H9 (cell line): ENCODE data around the gene TCF25. TPM values are rescaled to one million over a fixed set of nuclear protein-coding genes. Genes with fewer than 3 reads are reported as not detected.

ENCODE experiments used
- DNase-seq: peaks from one replicate; pipeline ENCODE4 v3.0.0-alpha.2; 2017
- H2AFZ ChIP-seq: one replicate; pipeline ENCODE4 v1.6.1; 2013; ENCODE audit warnings: mild to moderate bottlenecking, low read length, control low read depth, moderate library complexity
- H2AK5ac ChIP-seq: 2 replicates; pipeline ENCODE4 v1.6.1; 2013; ENCODE audit warnings: low read length, control low read depth, mixed read lengths; ENCODE audit not compliant: insufficient read length
- H2BK120ac ChIP-seq: one replicate; pipeline ENCODE4 v1.6.1; 2013; ENCODE audit warnings: low read depth, mild to moderate bottlenecking, low read length, control low read depth, inconsistent platforms; ENCODE audit not compliant: poor library complexity, severe bottlenecking
- H2BK12ac ChIP-seq: 2 replicates; pipeline ENCODE4 v1.6.1; 2013; ENCODE audit warnings: low read length, control low read depth, mixed read lengths, low read depth; ENCODE audit not compliant: insufficient read length
- H2BK15ac ChIP-seq: 2 replicates; pipeline ENCODE4 v1.6.1; 2013; ENCODE audit warnings: low read depth, low read length, control low read depth
- H2BK20ac ChIP-seq: one replicate; pipeline ENCODE4 v1.6.1; 2013; ENCODE audit warnings: low read depth, mild to moderate bottlenecking, low read length, control low read depth, inconsistent platforms; ENCODE audit not compliant: poor library complexity, severe bottlenecking
- H2BK5ac ChIP-seq: 2 replicates; pipeline ENCODE4 v1.6.1; 2013; ENCODE audit warnings: low read length, control low read depth, mixed read lengths; ENCODE audit not compliant: insufficient read length
- H3K14ac ChIP-seq: 2 replicates; pipeline ENCODE4 v1.6.1; 2013; ENCODE audit warnings: low read length, control low read depth; ENCODE audit not compliant: insufficient read depth
- H3K18ac ChIP-seq: 2 replicates; pipeline ENCODE4 v1.6.1; 2013; ENCODE audit warnings: low read depth, mild to moderate bottlenecking, mixed read lengths, low read length, control low read depth; ENCODE audit not compliant: insufficient read length
- H3K23ac ChIP-seq: 2 replicates; pipeline ENCODE4 v1.6.1; 2013; ENCODE audit warnings: low read length, control low read depth, mixed read lengths, low read depth; ENCODE audit not compliant: insufficient read length
- H3K23me2 ChIP-seq: 2 replicates; pipeline ENCODE4 v1.6.1; 2013; ENCODE audit warnings: low read depth, mild to moderate bottlenecking, mixed read lengths, low read length, control low read depth; ENCODE audit not compliant: insufficient read length, poor library complexity, severe bottlenecking
- H3K27ac ChIP-seq: 2 replicates; pipeline ENCODE4 v1.5.1; 2013; ENCODE audit warnings: low read length, control low read depth, mixed read lengths, low read depth; ENCODE audit not compliant: insufficient read length
- H3K27me3 ChIP-seq: 2 replicates; pipeline ENCODE4 v1.6.1; 2013; ENCODE audit warnings: low read length, control low read depth, inconsistent platforms; ENCODE audit not compliant: insufficient read depth
- H3K4ac ChIP-seq: 2 replicates; pipeline ENCODE4 v1.6.1; 2013; ENCODE audit warnings: low read depth, mild to moderate bottlenecking, control low read depth, inconsistent platforms, low read length, moderate library complexity
- H3K4me1 ChIP-seq: 2 replicates; pipeline ENCODE4 v1.6.1; 2013; ENCODE audit warnings: low read length, control low read depth, inconsistent platforms; ENCODE audit not compliant: insufficient read depth
- H3K4me2 ChIP-seq: 2 replicates; pipeline ENCODE4 v1.6.1; 2013; ENCODE audit warnings: low read length, control low read depth, mixed read lengths; ENCODE audit not compliant: insufficient read length, insufficient read depth
- H3K56ac ChIP-seq: 2 replicates; pipeline ENCODE4 v1.6.1; 2013; ENCODE audit warnings: low read depth, mild to moderate bottlenecking, mixed read lengths, low read length, control low read depth; ENCODE audit not compliant: insufficient read length
- H3K79me1 ChIP-seq: 2 replicates; pipeline ENCODE4 v1.6.1; 2013; ENCODE audit warnings: low read depth, mild to moderate bottlenecking, moderate library complexity, low read length, control low read depth, inconsistent platforms; ENCODE audit not compliant: insufficient read depth, poor library complexity, severe bottlenecking
- H3K79me2 ChIP-seq: 2 replicates; pipeline ENCODE4 v1.6.1; 2013; ENCODE audit warnings: low read length, control low read depth, inconsistent platforms; ENCODE audit not compliant: insufficient read depth
- H3K9ac ChIP-seq: 2 replicates; pipeline ENCODE4 v1.6.1; 2013; ENCODE audit warnings: low read length, control low read depth, mixed read lengths; ENCODE audit not compliant: insufficient read length; ENCODE audit errors: extremely low read depth
- H3K9me3 ChIP-seq: one replicate; pipeline ENCODE4 v1.6.1; 2013; ENCODE audit warnings: low read depth, low read length, inconsistent platforms; ENCODE audit not compliant: control insufficient read depth
- H3T11ph ChIP-seq: one replicate; pipeline ENCODE4 v1.6.1; 2013; ENCODE audit warnings: mild to moderate bottlenecking, low read length, control low read depth, inconsistent platforms
- H4K20me1 ChIP-seq: one replicate; pipeline ENCODE4 v1.6.1; 2013; ENCODE audit not compliant: control insufficient read depth, insufficient read length, insufficient read depth
- H4K5ac ChIP-seq: 2 replicates; pipeline ENCODE4 v1.6.1; 2013; ENCODE audit warnings: low read depth, mild to moderate bottlenecking, mixed read lengths, low read length, control low read depth; ENCODE audit not compliant: insufficient read length
- H4K8ac ChIP-seq: replicated peaks from 2 replicates; pipeline ENCODE4 v1.6.1; 2013; ENCODE audit warnings: low read length, control low read depth, mixed read lengths, low read depth; ENCODE audit not compliant: insufficient read length
- H4K91ac ChIP-seq: 2 replicates; pipeline ENCODE4 v1.6.1; 2013; ENCODE audit warnings: low read depth, mild to moderate bottlenecking, moderate library complexity, mixed read lengths, low read length, control low read depth; ENCODE audit not compliant: insufficient read length
- H3K27ac Mint-ChIP-seq, 3 experiments: 2 replicates in 2 of 3; 3 replicates in 1 of 3; pipeline ENCODE4 v1.8.0; 2020 to 2021; ENCODE audit warnings: mixed read lengths in 3 of 3, mild to moderate bottlenecking in 1 of 3, moderate library complexity in 1 of 3
- H3K27me3 Mint-ChIP-seq: 2 replicates; pipeline ENCODE4 v1.8.0; 2021; ENCODE audit warnings: low read depth, mild to moderate bottlenecking, moderate library complexity, mixed read lengths
- H3K36me3 Mint-ChIP-seq, 3 experiments: 2 replicates in 2 of 3; 3 replicates in 1 of 3; pipeline ENCODE4 v1.8.0; 2020 to 2021; ENCODE audit warnings: low read depth in 3 of 3, mixed read lengths in 3 of 3; ENCODE audit not compliant: insufficient read depth in 1 of 3
- H3K4me1 Mint-ChIP-seq, 2 experiments: 2 replicates each; pipeline ENCODE4 v1.8.0; 2020; ENCODE audit warnings: mixed read lengths in 2 of 2
- H3K4me3 Mint-ChIP-seq, 2 experiments: 2 replicates in 1 of 2; 3 replicates in 1 of 2; pipeline ENCODE4 v1.8.0; 2020 to 2021; ENCODE audit warnings: mild to moderate bottlenecking in 2 of 2, mixed read lengths in 2 of 2, moderate library complexity in 1 of 2
- H3K9me3 Mint-ChIP-seq, 2 experiments: 2 replicates in 1 of 2; 3 replicates in 1 of 2; pipeline ENCODE4 v1.8.0; 2020; ENCODE audit warnings: mild to moderate bottlenecking in 2 of 2, mixed read lengths in 2 of 2, moderate library complexity in 1 of 2
- WGBS: extraction: QIAGEN DNeasy Blood & Tissue Kit; methylation state at CpG from one replicate; pipeline ENCODE4 v1.1.7; 2013; ENCODE audit warnings: missing lambda C conversion rate, low lambda C conversion rate, mixed read lengths; ENCODE audit not compliant: insufficient read length; ENCODE audit errors: extremely low coverage; 5-methylcytosine and 5-hydroxymethylcytosine counted together
- total RNA-seq: library from RNA; stranded (reverse); gene quantifications from 2 replicates; pipeline ENCODE4 v1.2.1, GENCODE V29; 2021
- TF ChIP-seq, protein P1 (sequence below): fragments of 200-600 bp; sonication (generic); conservative IDR thresholded peaks from 3 replicates; pipeline ENCODE4 v1.8.0; 2021; ENCODE audit warnings: antibody characterized with exemption, mild to moderate bottlenecking

The TCF25 gene
- total RNA-seq, 1 experiment from 2014 or later, result 109 TPM

- Histone ChIP-seq H3K79me2 (no peaks in the 10 kb centered on the region), H2BK12ac (no peak overlapping the region), H2BK5ac (no peak overlapping the region), H3K9ac (no peak overlapping the region), H3K4me2 (no peak overlapping the region), H2BK20ac (no peak overlapping the region), H3K9me3 (no peaks in the 10 kb centered on the region), H3K4me1 (no peaks in the 10 kb centered on the region), H3K23me2 (no peaks in the 10 kb centered on the region), H4K5ac (no peak overlapping the region), H4K91ac (no peak overlapping the region), H4K20me1 (no peaks in the 10 kb centered on the region), H3T11ph (no peak overlapping the region), H2BK15ac (no peak overlapping the region), H2AFZ (no peak overlapping the region), H3K23ac (no peak overlapping the region), H3K18ac (no peak overlapping the region), H4K8ac (no peak overlapping the region), H3K27ac (no peak overlapping the region), H3K27me3 (no peaks in the 10 kb centered on the region), H2BK120ac (no peak overlapping the region), H3K14ac (no peak overlapping the region), H2AK5ac (no peak overlapping the region), H3K79me1 (no peaks in the 10 kb centered on the region), H3K4ac (no peak overlapping the region), H3K56ac (no peak overlapping the region)
- H3K36me3 Mint-ChIP-seq, result peaks cover 34 to 45% (median 42%) of the 10 kb centered on the region in 3 experiments
- no CpG with 5 or more reads among the region's 14 CpGs for WGBS
- TF ChIP-seq, protein P1, sequence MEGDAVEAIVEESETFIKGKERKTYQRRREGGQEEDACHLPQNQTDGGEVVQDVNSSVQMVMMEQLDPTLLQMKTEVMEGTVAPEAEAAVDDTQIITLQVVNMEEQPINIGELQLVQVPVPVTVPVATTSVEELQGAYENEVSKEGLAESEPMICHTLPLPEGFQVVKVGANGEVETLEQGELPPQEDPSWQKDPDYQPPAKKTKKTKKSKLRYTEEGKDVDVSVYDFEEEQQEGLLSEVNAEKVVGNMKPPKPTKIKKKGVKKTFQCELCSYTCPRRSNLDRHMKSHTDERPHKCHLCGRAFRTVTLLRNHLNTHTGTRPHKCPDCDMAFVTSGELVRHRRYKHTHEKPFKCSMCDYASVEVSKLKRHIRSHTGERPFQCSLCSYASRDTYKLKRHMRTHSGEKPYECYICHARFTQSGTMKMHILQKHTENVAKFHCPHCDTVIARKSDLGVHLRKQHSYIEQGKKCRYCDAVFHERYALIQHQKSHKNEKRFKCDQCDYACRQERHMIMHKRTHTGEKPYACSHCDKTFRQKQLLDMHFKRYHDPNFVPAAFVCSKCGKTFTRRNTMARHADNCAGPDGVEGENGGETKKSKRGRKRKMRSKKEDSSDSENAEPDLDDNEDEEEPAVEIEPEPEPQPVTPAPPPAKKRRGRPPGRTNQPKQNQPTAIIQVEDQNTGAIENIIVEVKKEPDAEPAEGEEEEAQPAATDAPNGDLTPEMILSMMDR, result no peak
- H3K4me3 Mint-ChIP-seq, result no peak overlapping the region
- H3K27ac Mint-ChIP-seq, result no peak overlapping the region
- H3K9me3 Mint-ChIP-seq, result no peaks in the 10 kb centered on the region
- H3K4me1 Mint-ChIP-seq, result no peaks in the 10 kb centered on the region
- peaks cover 1% of the 10 kb centered on the region; the same call in 1 of the 2 replicates for H3K27me3 Mint-ChIP-seq
- DNase-seq, result no peak
Measured at GRCh38 chr16:89936508-89936907, 63.1 kb downstream of the TCF25 start.
